ENCODE results near the gene LPGAT1.
"Not testable (repeated sequence)": the region's sequence is repeated elsewhere in the genome, so short reads cannot be mapped to it uniquely, and the experiment has no call there.

The LPGAT1 gene

GRCh38 chr1:211701733-211702132 is 128.8 kb downstream of the LPGAT1 start:
- DNase-seq (ENCODE audit: low read depth): no peak

DNA sequence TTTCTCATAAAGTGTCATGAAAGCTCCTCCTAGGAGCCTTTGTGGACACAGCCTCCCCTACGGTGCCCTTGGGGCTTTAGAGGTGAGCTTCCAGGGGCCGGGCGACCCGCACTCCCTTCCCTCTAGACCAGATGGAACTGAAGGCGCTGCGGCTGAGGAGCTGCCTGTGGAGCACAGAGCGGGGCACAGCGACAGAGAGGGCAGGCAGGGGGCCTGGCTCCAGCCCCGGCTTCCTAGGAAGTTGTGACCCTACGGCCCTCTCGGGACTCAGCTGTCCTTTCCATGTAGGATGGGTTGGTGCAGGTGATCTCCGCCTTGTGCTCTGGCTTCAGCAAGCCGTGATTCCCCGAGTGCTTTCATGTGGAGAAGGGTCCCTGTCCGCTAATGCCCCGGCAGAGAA is 131.5 kb downstream of the LPGAT1 start:
- no peak for DNase-seq (ENCODE audit: low read depth)

GRCh38 chr1:211698161-211699026 is 132.2 kb downstream of the LPGAT1 start:
- DNase-seq (ENCODE audit: low read depth): no peak

GRCh38 chr1:211697356-211697755 is 133.2 kb downstream of the LPGAT1 start:
- DNase-seq (ENCODE audit: low read depth): no peak

- no peak for DNase-seq (ENCODE audit: low read depth)
These were observed 135.3 kb downstream of the LPGAT1 start for GRCh38 chr1:211695135-211695816.

GRCh38 chr1:211693911-211694310 is 136.7 kb downstream of the LPGAT1 start:
- not testable (repeated sequence) for DNase-seq (ENCODE audit: low read depth)

Data from HS-5 (cell line).